GM12878 (cell line): ENCODE results near the gene SMARCD3. TPM values are rescaled to one million over a fixed set of nuclear protein-coding genes. Genes with fewer than 3 reads are reported as not detected.

Source experiments
- ATAC-seq: fragments of 200-7000 bp; cut with Tn5 transposase; 3 replicates; pipeline ENCODE4 v1.9.1; 2020; ENCODE audit warnings: mild to moderate bottlenecking, moderate library complexity
- BruUV-seq: library from RNA; stranded (reverse); fragments of 400-500 nt; replicated peaks from 2 replicates; lab custom pipeline; 2021; lab: Mats Ljungman, UMichigan
- CTCF ChIA-PET: fragments of 300-600 bp; sonication (Branson Sonifier 250); formaldehyde crosslinking; extraction: SDS; loops from one replicate; lab custom pipeline; 2021; ENCODE audit warnings: inconsistent platforms; lab: Yijun Ruan, JAX
- POLR2A ChIA-PET: fragments of 350-600 bp; formaldehyde crosslinking; extraction: SDS; loops from one replicate; lab custom pipeline; 2021; ENCODE audit warnings: inconsistent platforms; lab: Charles Lee
- RAD21 ChIA-PET: fragments of 300-600 bp; sonication (Branson Sonifier 250); formaldehyde crosslinking; loops from one replicate; lab custom pipeline; 2023; ENCODE audit warnings: antibody characterized with exemption; ENCODE audit not compliant: unreplicated experiment; lab: Charles Lee
- SMC1A ChIA-PET: fragments of 300-600 bp; sonication (Branson Sonifier 250); formaldehyde crosslinking; loops from one replicate; lab custom pipeline; 2023; ENCODE audit not compliant: unreplicated experiment, uncharacterized antibody; lab: Charles Lee
- DNase-seq: peaks from one replicate; pipeline ENCODE4 v3.0.0-alpha.2; 2011; ENCODE audit warnings: low read depth, low spot score
- FAIRE-seq: peaks from 3 replicates; lab custom pipeline; 2011; peaks lifted over from hg19 to GRCh38; lab: Jason Lieb, UNC
- H2AFZ ChIP-seq: 2 replicates; pipeline ENCODE4 v1.6.0; 2011; ENCODE audit warnings: low read depth, low read length, control low read depth; ENCODE audit not compliant: control insufficient read depth
- H3K27ac ChIP-seq: 2 replicates; pipeline ENCODE4 v1.5.1; 2011; ENCODE audit warnings: control low read depth; ENCODE audit not compliant: control insufficient read depth, insufficient read depth
- H3K27me3 ChIP-seq, 2 experiments: replicated peaks in 1 of 2; 2 replicates each; pipeline versions ENCODE4 v1.6.0 to v1.6.1; 2011; ENCODE audit warnings: low read length in 1 of 2; ENCODE audit not compliant: control insufficient read depth in 2 of 2, insufficient read depth in 2 of 2
- H3K36me3 ChIP-seq, 2 experiments: 2 replicates each; pipeline ENCODE4 v1.5.1; 2011; ENCODE audit warnings: low read length in 1 of 2; ENCODE audit not compliant: control insufficient read depth in 2 of 2, insufficient read depth in 2 of 2
- H3K4me1 ChIP-seq: 2 replicates; pipeline ENCODE4 v1.6.1; 2011; ENCODE audit warnings: mild to moderate bottlenecking, low read length, moderate library complexity, mixed read lengths; ENCODE audit not compliant: control insufficient read depth, insufficient read depth
- H3K4me2 ChIP-seq: 2 replicates; pipeline ENCODE4 v1.6.0; 2011; ENCODE audit warnings: control low read depth; ENCODE audit not compliant: control insufficient read depth, insufficient read depth
- H3K4me3 ChIP-seq: fragments of 200-600 bp; sonication (generic); 2 replicates; pipeline ENCODE4 v1.5.1; 2016
- H3K79me2 ChIP-seq: 2 replicates; pipeline ENCODE4 v1.6.0; 2011; ENCODE audit warnings: low read length; ENCODE audit not compliant: control insufficient read depth, insufficient read depth
- H3K9ac ChIP-seq: 2 replicates; pipeline ENCODE4 v1.8.0; 2011; ENCODE audit warnings: low read length, control low read depth, mixed read lengths; ENCODE audit not compliant: control insufficient read depth, insufficient read depth
- H3K9me3 ChIP-seq: replicated peaks from 3 replicates; pipeline ENCODE4 v1.5.1; 2011; ENCODE audit warnings: mild to moderate bottlenecking, low read length; ENCODE audit not compliant: control insufficient read depth, insufficient read depth
- H4K20me1 ChIP-seq: 2 replicates; pipeline ENCODE4 v1.6.0; 2011; ENCODE audit not compliant: control insufficient read depth, insufficient read depth
- ATF2 ChIP-seq: IDR thresholded peaks from 2 replicates; pipeline ENCODE4 v1.6.1; 2012; ENCODE audit warnings: low read length, inconsistent platforms
- BRCA1 ChIP-seq: IDR thresholded peaks from 2 replicates; pipeline ENCODE4 v1.6.1; 2011; ENCODE audit warnings: low read depth, low read length, improper control_type of control experiment
- CTCF ChIP-seq, 3 experiments: IDR thresholded peaks in 2 of 3; conservative IDR thresholded peaks in 1 of 3; 2 replicates each; pipeline ENCODE4 v1.5.1; 2011; ENCODE audit warnings: low read depth in 3 of 3, low read length in 3 of 3, mild to moderate bottlenecking in 3 of 3, control low read depth in 2 of 3, moderate library complexity in 2 of 3, inconsistent platforms in 1 of 3, mixed read lengths in 1 of 3; ENCODE audit not compliant: control insufficient read depth in 2 of 3, insufficient read depth in 1 of 3; ENCODE audit errors: extremely low read depth in 1 of 3
- DPF2 ChIP-seq: fragments of 450-650 bp; IDR thresholded peaks from 2 replicates; pipeline ENCODE4 v1.6.1; 2017; ENCODE audit warnings: mild to moderate bottlenecking
- JUND ChIP-seq: IDR thresholded peaks from 2 replicates; pipeline ENCODE4 v1.6.1; 2012; ENCODE audit warnings: low read depth, mild to moderate bottlenecking, low read length, improper control_type of control experiment, moderate library complexity
- MYC ChIP-seq: IDR thresholded peaks from 2 replicates; pipeline ENCODE4 v1.6.1; 2011; ENCODE audit warnings: mild to moderate bottlenecking, low read length, moderate library complexity, inconsistent platforms; ENCODE audit not compliant: insufficient read depth, insufficient replicate concordance, insufficient read length, severe bottlenecking
- RELA ChIP-seq: fragments of 450-650 bp; IDR thresholded peaks from 2 replicates; pipeline ENCODE4 v1.8.0; 2014; ENCODE audit warnings: borderline replicate concordance; ENCODE audit not compliant: partially characterized antibody
- TARDBP ChIP-seq: IDR thresholded peaks from 2 replicates; pipeline ENCODE4 v1.6.1; 2016; ENCODE audit warnings: borderline replicate concordance
- ZBTB40 ChIP-seq: fragments of 450-650 bp; IDR thresholded peaks from 2 replicates; pipeline ENCODE4 v1.6.1; 2016; ENCODE audit warnings: mild to moderate bottlenecking, moderate library complexity, borderline replicate concordance
- WGBS: methylation state at CpG from one replicate; pipeline ENCODE4 v1.1.6; 2016; ENCODE audit warnings: low lambda C conversion rate; ENCODE audit not compliant: insufficient replicate concordance, insufficient coverage; ENCODE audit errors: missing lambda C conversion rate; 5-methylcytosine and 5-hydroxymethylcytosine counted together
- in situ Hi-C: fragments of 300-500 bp; cut with MboI; formaldehyde crosslinking; loops from 9 replicates; pipeline ENCODE4 v1.14.3; 2018; ENCODE audit warnings: mixed read lengths
- intact Hi-C: fragments of 100-400 bp; cut with micrococcal nuclease; formaldehyde crosslinking; loops from one replicate; pipeline ENCODE4 v1.14.2; 2022; ENCODE audit not compliant: unreplicated experiment
- polyA plus RNA-seq, 11 experiments: library from polyadenylated mRNA; depleted of rRNA in 4 of 11; unstranded in 6 of 11; stranded (reverse) in 5 of 11; fragments of >200 nt; fragmentation: Nextera tagmentation in 4 of 11; fragmentation: Illumina TruSeq in 1 of 11; extraction: Ambion mirVana in 4 of 11; extraction: Trizol in 1 of 11; gene quantifications; 1 replicate in 1 of 11; 2 replicates in 10 of 11; pipeline versions ENCODE4 v1.2.1 to v1.2.3, GENCODE V29; 2011 to 2016; ENCODE audit warnings: inconsistent platforms in 2 of 11, missing spikeins in 2 of 11, low read depth in 1 of 11
- total RNA-seq, 4 experiments: library from RNA; depleted of rRNA in 3 of 4; stranded (reverse); fragments of >200 nt in 3 of 4; fragmentation: Illumina TruSeq in 1 of 4; extraction: Trizol in 1 of 4; gene quantifications; 2 replicates each; pipeline versions ENCODE4 v1.2.1 to v1.2.3, GENCODE V29; 2013 to 2021

The SMARCD3 gene
- total and polyA plus RNA-seq, 10 of the 15 experiments (the other 5 are each of a cell fraction or from before 2014, with no cell fraction given), result 0.11 to 1.4 (median 0.16) TPM

GRCh38 chr7:151244841-151245346, 3.6 kb downstream of the SMARCD3 start (continued):
- TF ChIP-seq ATF2 (no peak), TARDBP (no peak), BRCA1 (no peak), DPF2 (no peak)

- DNase-seq, result peak; percentile 15
- SMC1A ChIA-PET, result interaction anchor here (1.2 to 3.4 kb wide), 7 partner anchors 11 to 120 kb away, joined by 3 to 24 read pairs (median 9); partner anchors contain the start of genes ABCF2 and CHPF2
- intact Hi-C loops (loop anchor here (5.0 kb wide), 1 partner anchor 72 kb away; no protein-coding TSS in a partner anchor), in situ Hi-C loops (no loop called here)
- Histone ChIP-seq H4K20me1 (no peaks in the 10 kb centered on the region), H3K27me3 (peaks cover 15 to 24% of the 10 kb centered on the region in 2 experiments), H3K79me2 (no peaks in the 10 kb centered on the region), H3K9me3 (no peaks in the 10 kb centered on the region), H3K4me2 (no peak overlapping the region), H3K4me3 (no peak overlapping the region; the same call in 1 of the 2 replicates), H3K9ac (no peak overlapping the region), H2AFZ (no peak overlapping the region), H3K36me3 (no peaks in the 10 kb centered on the region), H3K4me1 (peaks cover 16% of the 10 kb centered on the region), H3K27ac (no peak overlapping the region)
- ATAC-seq, result peak; percentile 69
- CTCF ChIA-PET, result interaction anchor here (0.6 to 5.3 kb wide), 46 partner anchors 8 to 418 kb away, joined by 3 to 56 read pairs (median 4); partner anchors contain the start of genes ABCB8, ABCF2, ASB10 and CHPF2
- peak; percentile 7 for FAIRE-seq
- no TSS peak for BruUV-seq
- POLR2A ChIA-PET, result interaction anchor here (1.4 to 1.5 kb wide), 2 partner anchors 12 to 17 kb away, joined by 5 read pairs; partner anchors contain the start of genes ABCF2 and CHPF2
- RAD21 ChIA-PET, result interaction anchor here (0.6 to 2.6 kb wide), 5 partner anchors 12 to 1043 kb away, joined by 3 to 17 read pairs (median 11); partner anchors contain the start of genes ABCF2 and CHPF2
- WGBS, result 10% methylated on average over 10 of the region's 10 CpGs
- TF ChIP-seq ZBTB40, result no peak
- TF ChIP-seq ATF2, result no peak
- TF ChIP-seq RELA, result no peak
- no peak for TF ChIP-seq JUND
- TF ChIP-seq CTCF (IDR thresholded peaks at IDR 0.05 in 2 of 3, conservative IDR thresholded peaks at IDR 0.05 in 1 of 3; ENCODE audit: control insufficient read depth in 2 of 3, extremely low read depth in 1 of 3, insufficient read depth in 1 of 3, low read depth in 3 of 3, low read length in 3 of 3), result peak; percentile 65 to 92 (median 90)
- no peak for TF ChIP-seq MYC
Measured at GRCh38 chr7:151244196-151244840, 4.2 kb downstream of the SMARCD3 start.
